ENCODE results near the gene SELENOM. TPM values are rescaled to one million over a fixed set of nuclear protein-coding genes. Genes with fewer than 3 reads are reported as not detected.

Gene SELENOM
- total RNA-seq, 1 donor from 2014 or later, result 252 TPM

- DNase-seq (ENCODE audit: low spot score), result no peak
Measured at GRCh38 chr22:31091106-31091975, 16.0 kb downstream of the SELENOM start.

- DNase-seq (ENCODE audit: low spot score), result no peak
Measured at GRCh38 chr22:31090217-31091085, 16.9 kb downstream of the SELENOM start.

- DNase-seq (ENCODE audit: low spot score), result no peak
Measured at GRCh38 chr22:31089160-31090100, 17.9 kb downstream of the SELENOM start.

GRCh38 chr22:31088233-31088986 lies 19.0 kb downstream of the SELENOM start:
- DNase-seq (ENCODE audit: low spot score), result no peak

- DNase-seq (ENCODE audit: low spot score), result no peak
Measured at GRCh38 chr22:31087744-31088215, 19.6 kb downstream of the SELENOM start.

GRCh38 chr22:31086703-31087330 lies 20.6 kb downstream of the SELENOM start:
- DNase-seq (ENCODE audit: low spot score), result no peak

GRCh38 chr22:31085928-31086327 lies 21.4 kb downstream of the SELENOM start:
- DNase-seq (ENCODE audit: low spot score), result no peak

- DNase-seq (ENCODE audit: low spot score), result no peak
Measured at GRCh38 chr22:31085493-31085824, 21.9 kb downstream of the SELENOM start.

- DNase-seq (ENCODE audit: low spot score), result peak; percentile 88
Measured at GRCh38 chr22:31084811-31085492, 22.4 kb downstream of the SELENOM start.

GRCh38 chr22:31083923-31084810 lies 23.2 kb downstream of the SELENOM start:
- no peak for DNase-seq (ENCODE audit: low spot score)

GRCh38 chr22:31083377-31083768 lies 24.0 kb downstream of the SELENOM start:
- DNase-seq (ENCODE audit: low spot score), result peak; percentile 81

GRCh38 chr22:31082606-31083376 lies 24.6 kb downstream of the SELENOM start:
- peak; percentile 78 for DNase-seq (ENCODE audit: low spot score)

- DNase-seq (ENCODE audit: low spot score), result no peak
Measured at GRCh38 chr22:31081963-31082605, 25.3 kb downstream of the SELENOM start.

GRCh38 chr22:31080848-31081649 lies 26.3 kb downstream of the SELENOM start, which contains the start of gene SMTN:
Gene SMTN (plus strand): TSS chr22:31081318. CDS start chr22:31083259, 1,941 bp downstream.
- DNase-seq (ENCODE audit: low spot score), result peak; percentile 95

- DNase-seq (ENCODE audit: low spot score), result no peak
Measured at GRCh38 chr22:31080164-31080847, 27.1 kb downstream of the SELENOM start.

All from mucosa of gallbladder (tissue), 1 donor.